ENCODE data around the gene DDX31.

The DDX31 gene

GRCh38 chr9:132609184-132609583 lies 60.6 kb downstream of the DDX31 start:
- Mint-ChIP-seq H3K9me3 (no peaks in the 10 kb centered on the region), H3K27ac (no peak overlapping the region), H3K4me1 (ENCODE audit: low read depth) (no peaks in the 10 kb centered on the region), H3K4me3 (no peak overlapping the region), H3K27me3 (no peaks in the 10 kb centered on the region), H3K36me3 (ENCODE audit: low read depth) (peaks cover 86% of the 10 kb centered on the region)

- no peak overlapping the region for H3K4me3 Mint-ChIP-seq
- H3K9me3 Mint-ChIP-seq, result no peaks in the 10 kb centered on the region
- H3K36me3 Mint-ChIP-seq (ENCODE audit: low read depth), result peaks cover 91% of the 10 kb centered on the region
- H3K4me1 Mint-ChIP-seq (ENCODE audit: low read depth), result no peaks in the 10 kb centered on the region
- H3K27me3 Mint-ChIP-seq, result no peaks in the 10 kb centered on the region
- no peak overlapping the region for H3K27ac Mint-ChIP-seq
Observed at GRCh38 chr9:132606066-132606465, 63.7 kb downstream of the DDX31 start.

DNA sequence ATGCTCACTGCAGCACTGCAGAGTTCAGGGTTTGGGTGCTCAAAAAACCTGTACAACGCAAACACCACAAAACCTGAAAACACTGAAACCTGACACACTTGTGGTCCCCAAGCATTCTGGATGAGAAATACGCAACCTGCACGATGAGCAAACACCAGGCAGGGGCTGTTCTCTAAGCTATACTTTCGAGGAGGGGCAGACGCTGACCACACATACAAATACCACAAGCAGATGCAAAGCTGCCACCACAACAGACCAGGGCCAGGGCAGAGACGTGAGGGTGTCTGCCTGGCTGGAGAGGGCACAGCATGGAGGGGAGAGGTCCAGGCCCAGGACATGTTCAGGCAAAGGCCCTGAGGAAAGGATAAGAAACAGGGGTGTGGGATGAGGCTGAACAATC lies 64.4 kb downstream of the DDX31 start:
- H3K4me3 Mint-ChIP-seq, result no peak overlapping the region

DNA sequence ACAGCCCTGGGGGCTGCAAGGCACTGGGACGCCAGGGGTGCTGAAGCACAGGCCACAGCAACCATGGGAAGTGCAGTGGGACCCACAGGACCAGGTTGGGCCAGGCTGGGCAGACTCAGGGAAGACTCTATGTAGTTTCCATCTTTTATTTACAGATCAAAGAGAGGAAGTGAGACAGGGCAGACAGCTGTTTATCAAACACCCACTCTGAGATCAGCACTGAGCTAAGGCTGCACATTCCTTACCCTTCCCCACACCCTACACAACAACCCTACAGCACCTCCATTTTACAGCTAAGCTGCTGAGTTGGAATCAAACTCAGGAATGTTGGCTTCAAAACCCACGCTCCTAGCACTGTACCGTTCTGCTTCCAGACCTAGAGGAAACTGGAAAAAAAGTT lies 67.6 kb downstream of the DDX31 start:
- Mint-ChIP-seq H3K9me3 (no peaks in the 10 kb centered on the region), H3K27me3 (no peaks in the 10 kb centered on the region), H3K4me1 (ENCODE audit: low read depth) (no peaks in the 10 kb centered on the region), H3K27ac (no peak overlapping the region), H3K36me3 (ENCODE audit: low read depth) (peaks cover 88% of the 10 kb centered on the region), H3K4me3 (no peak overlapping the region)

More for the DNA sequence above, 64.4 kb downstream of the DDX31 start:
- Mint-ChIP-seq H3K4me1 (ENCODE audit: low read depth) (no peaks in the 10 kb centered on the region), H3K27ac (no peak overlapping the region), H3K36me3 (ENCODE audit: low read depth) (peaks cover 91% of the 10 kb centered on the region), H3K27me3 (no peaks in the 10 kb centered on the region), H3K9me3 (no peaks in the 10 kb centered on the region)

DNA sequence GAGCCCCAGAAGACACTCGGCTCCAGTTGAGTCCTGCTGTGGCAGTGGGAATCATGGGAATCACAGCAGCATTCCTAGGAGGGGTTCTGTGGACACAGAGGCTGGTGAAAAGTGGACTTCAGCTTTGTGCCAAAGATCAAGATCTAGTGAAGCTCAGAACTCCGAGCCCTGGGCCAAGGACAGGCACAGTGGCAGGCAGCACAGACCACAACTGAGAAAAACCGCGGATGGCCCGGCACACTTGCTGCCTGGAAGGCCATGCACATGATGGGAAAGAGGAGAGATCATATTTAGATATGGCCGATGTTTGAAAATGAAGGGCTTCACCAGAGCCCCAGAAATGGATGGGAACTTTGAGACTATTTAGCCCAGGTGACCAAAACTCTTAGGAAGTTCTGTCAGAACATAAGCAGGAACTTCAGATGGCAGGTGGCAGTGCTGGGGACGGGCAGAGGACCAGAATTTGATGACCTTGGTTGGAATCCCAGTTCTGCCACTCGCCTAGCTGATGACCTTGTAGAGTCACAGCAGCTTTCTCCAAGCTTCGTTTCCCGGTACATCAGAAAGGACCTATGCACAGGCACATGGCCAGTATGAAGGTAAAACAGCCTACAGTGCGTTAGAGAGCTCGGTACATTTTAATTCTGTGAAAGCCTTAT lies 69.3 kb downstream of the DDX31 start:
- H3K9me3 Mint-ChIP-seq, result no peaks in the 10 kb centered on the region
- H3K4me1 Mint-ChIP-seq (ENCODE audit: low read depth), result no peaks in the 10 kb centered on the region
- no peak overlapping the region for H3K27ac Mint-ChIP-seq
- H3K36me3 Mint-ChIP-seq (ENCODE audit: low read depth), result peaks cover 84% of the 10 kb centered on the region
- no peak overlapping the region for H3K4me3 Mint-ChIP-seq
- H3K27me3 Mint-ChIP-seq, result no peaks in the 10 kb centered on the region

GRCh38 chr9:132597073-132597775 lies 72.6 kb downstream of the DDX31 start:
- Mint-ChIP-seq H3K36me3 (ENCODE audit: low read depth) (peaks cover 82% of the 10 kb centered on the region), H3K27ac (no peak overlapping the region), H3K9me3 (no peaks in the 10 kb centered on the region), H3K4me1 (ENCODE audit: low read depth) (no peaks in the 10 kb centered on the region), H3K27me3 (peaks cover 4% of the 10 kb centered on the region), H3K4me3 (no peak overlapping the region)

DNA sequence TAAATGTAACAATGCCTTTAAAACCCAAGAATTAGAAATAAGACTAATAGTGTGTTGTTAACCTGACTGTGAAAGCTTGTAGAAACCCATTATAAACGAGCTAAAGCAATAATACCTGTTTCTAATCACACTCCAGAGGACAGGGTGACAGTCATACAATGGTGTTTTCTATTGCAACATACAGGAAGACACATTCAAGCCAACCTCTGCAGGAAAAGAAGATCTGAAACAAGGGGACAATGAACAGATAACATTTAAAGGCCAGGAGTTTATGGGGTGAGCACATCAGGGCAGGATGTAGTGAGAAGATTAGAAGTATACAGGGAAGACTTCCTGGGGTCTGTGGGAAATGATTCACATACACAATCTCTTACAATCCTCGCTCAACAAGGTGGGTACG lies 73.6 kb downstream of the DDX31 start:
- H3K4me1 Mint-ChIP-seq (ENCODE audit: low read depth), result no peaks in the 10 kb centered on the region
- H3K36me3 Mint-ChIP-seq (ENCODE audit: low read depth), result peaks cover 72% of the 10 kb centered on the region
- no peak overlapping the region for H3K4me3 Mint-ChIP-seq

DNA sequence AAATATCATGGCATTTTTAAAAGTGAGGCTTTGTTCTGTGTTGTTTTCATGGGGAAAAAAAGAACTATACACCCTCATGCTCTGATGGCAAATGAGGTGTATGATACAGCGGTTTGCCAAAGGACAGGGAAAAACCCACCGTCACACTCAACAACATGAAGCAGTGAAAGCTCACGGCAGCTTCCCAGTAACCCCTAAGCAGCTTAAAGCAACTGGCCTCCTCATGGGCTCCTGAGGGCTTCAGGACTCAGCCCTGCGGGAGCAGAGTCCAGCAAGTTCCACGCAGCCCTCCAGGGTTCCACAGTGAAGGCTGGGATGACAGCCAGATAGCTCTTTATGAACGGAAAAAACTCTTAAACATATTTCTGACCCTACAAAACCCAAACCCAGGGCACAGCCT lies 74.5 kb downstream of the DDX31 start:
- peaks cover 19% of the 10 kb centered on the region for H3K27me3 Mint-ChIP-seq

More for the DNA sequence above, 73.6 kb downstream of the DDX31 start:
- peaks cover 14% of the 10 kb centered on the region for H3K27me3 Mint-ChIP-seq
- H3K27ac Mint-ChIP-seq, result no peak overlapping the region
- H3K9me3 Mint-ChIP-seq, result no peaks in the 10 kb centered on the region

DNA sequence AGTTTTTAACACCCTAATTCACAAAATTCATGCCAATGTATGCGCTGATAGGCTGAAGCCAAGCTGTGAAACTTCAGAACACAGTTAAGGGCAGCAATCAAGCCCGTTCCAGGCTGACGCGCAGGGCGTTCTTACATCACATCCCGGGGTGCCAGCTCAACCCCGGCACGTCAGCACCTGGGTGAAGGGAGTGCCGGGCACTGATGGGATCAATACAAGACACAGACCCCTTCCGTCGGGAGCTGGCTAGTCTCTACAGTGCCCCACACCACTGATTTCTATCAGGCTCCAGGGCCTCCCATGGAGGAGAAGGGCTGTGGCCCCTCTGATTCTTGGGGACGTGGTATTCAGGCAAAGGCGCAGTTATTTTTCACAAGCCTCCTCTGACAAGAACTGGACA lies 75.4 kb downstream of the DDX31 start:
- Mint-ChIP-seq H3K36me3 (ENCODE audit: low read depth) (peaks cover 54% of the 10 kb centered on the region), H3K27ac (no peak overlapping the region), H3K4me3 (no peak overlapping the region), H3K4me1 (ENCODE audit: low read depth) (no peaks in the 10 kb centered on the region), H3K27me3 (peaks cover 19% of the 10 kb centered on the region), H3K9me3 (no peaks in the 10 kb centered on the region)

More for the DNA sequence above, 74.5 kb downstream of the DDX31 start:
- H3K9me3 Mint-ChIP-seq, result no peaks in the 10 kb centered on the region
- H3K36me3 Mint-ChIP-seq (ENCODE audit: low read depth), result peaks cover 63% of the 10 kb centered on the region
- H3K4me3 Mint-ChIP-seq, result no peak overlapping the region
- H3K4me1 Mint-ChIP-seq (ENCODE audit: low read depth), result no peaks in the 10 kb centered on the region
- no peak overlapping the region for H3K27ac Mint-ChIP-seq

GRCh38 chr9:132592451-132592850 lies 77.3 kb downstream of the DDX31 start:
- Mint-ChIP-seq H3K4me3 (no peak overlapping the region), H3K9me3 (no peaks in the 10 kb centered on the region), H3K27ac (no peak overlapping the region), H3K4me1 (ENCODE audit: low read depth) (no peaks in the 10 kb centered on the region), H3K27me3 (peaks cover 29% of the 10 kb centered on the region), H3K36me3 (ENCODE audit: low read depth) (peaks cover 35% of the 10 kb centered on the region)

- Mint-ChIP-seq H3K36me3 (ENCODE audit: low read depth) (peaks cover 35% of the 10 kb centered on the region), H3K27me3 (peaks cover 29% of the 10 kb centered on the region), H3K4me1 (ENCODE audit: low read depth) (no peaks in the 10 kb centered on the region), H3K27ac (no peak overlapping the region), H3K9me3 (no peaks in the 10 kb centered on the region), H3K4me3 (no peak overlapping the region)
Observed at GRCh38 chr9:132591751-132592314, 78.0 kb downstream of the DDX31 start.

DNA sequence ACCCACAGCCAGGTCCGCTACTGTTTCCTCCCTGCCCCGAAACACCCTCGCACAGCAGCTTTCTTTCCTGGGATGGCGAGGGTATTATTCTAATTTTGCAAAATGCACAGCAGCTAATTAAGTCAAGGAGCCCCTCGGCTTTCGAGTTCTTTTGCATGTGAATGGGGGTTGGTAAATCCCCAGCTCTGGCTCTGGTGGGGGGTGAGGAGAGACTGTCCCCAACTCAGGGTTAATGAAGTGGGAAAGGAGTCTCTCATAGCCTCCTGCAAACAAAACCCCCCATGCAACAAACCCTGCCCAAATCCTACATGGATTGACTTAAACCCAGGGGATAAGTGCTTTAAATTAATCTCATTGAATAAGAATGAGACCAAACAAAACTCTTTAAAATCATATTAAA lies 78.5 kb downstream of the DDX31 start:
- H3K4me1 Mint-ChIP-seq (ENCODE audit: low read depth), result peaks cover 4% of the 10 kb centered on the region
- H3K27me3 Mint-ChIP-seq, result peaks cover 35% of the 10 kb centered on the region

GRCh38 chr9:132590318-132591182 lies 79.2 kb downstream of the DDX31 start:
- Mint-ChIP-seq H3K36me3 (ENCODE audit: low read depth) (peaks cover 23% of the 10 kb centered on the region), H3K27me3 (peaks cover 42% of the 10 kb centered on the region), H3K4me3 (no peak overlapping the region)

More for the DNA sequence above, 78.5 kb downstream of the DDX31 start:
- Mint-ChIP-seq H3K36me3 (ENCODE audit: low read depth) (peaks cover 30% of the 10 kb centered on the region), H3K4me3 (no peak overlapping the region), H3K27ac (no peak overlapping the region), H3K9me3 (no peaks in the 10 kb centered on the region)

GRCh38 chr9:132590037-132590317 lies 79.8 kb downstream of the DDX31 start:
- peaks cover 45% of the 10 kb centered on the region for H3K27me3 Mint-ChIP-seq
- no peaks in the 10 kb centered on the region for H3K9me3 Mint-ChIP-seq
- no peak overlapping the region for H3K27ac Mint-ChIP-seq

More at GRCh38 chr9:132590318-132591182, 79.2 kb downstream of the DDX31 start:
- no peaks in the 10 kb centered on the region for H3K9me3 Mint-ChIP-seq
- H3K4me1 Mint-ChIP-seq (ENCODE audit: low read depth), result peaks cover 7% of the 10 kb centered on the region
- H3K27ac Mint-ChIP-seq, result no peak overlapping the region

More at GRCh38 chr9:132590037-132590317, 79.8 kb downstream of the DDX31 start:
- peaks cover 17% of the 10 kb centered on the region for H3K36me3 Mint-ChIP-seq (ENCODE audit: low read depth)
- H3K4me3 Mint-ChIP-seq, result no peak overlapping the region
- H3K4me1 Mint-ChIP-seq (ENCODE audit: low read depth), result peaks cover 7% of the 10 kb centered on the region

Measured in stimulated activated naive CD8-positive, alpha-beta T cell treated with anti-CD3 and anti-CD28 coated beads, Interleukin-15, Interleukin-2, amounts not matched to agents 100 ng/mL and 50 ng/mL, for 24 hours (primary cell).